ENCODE results near the gene SYNJ1. TPM values are rescaled to one million over a fixed set of nuclear protein-coding genes. Genes with fewer than 3 reads are reported as not detected.
A peak's percentile ranks its signal among the peaks of the same experiment; 100 is the strongest.

SYNJ1 gene
- total RNA-seq, 1 experiment from 2014 or later, result 10.5 TPM

DNA sequence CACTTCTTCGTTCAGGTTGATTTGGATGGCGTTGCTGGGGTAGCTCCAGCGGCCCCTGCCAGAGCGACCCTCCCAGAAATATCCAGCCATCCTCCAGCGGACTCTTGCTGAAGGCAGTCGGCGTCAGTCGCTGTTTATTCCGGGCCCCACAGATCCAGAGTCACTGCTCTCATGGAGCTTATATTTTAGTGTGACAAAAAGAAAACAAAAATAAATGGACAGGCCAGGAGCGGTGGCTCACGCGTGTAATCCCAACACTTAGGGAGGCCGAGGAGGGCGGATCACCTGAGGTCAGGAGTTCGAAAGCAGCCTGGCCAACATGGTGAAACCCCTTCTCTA, 114.8 kb downstream of the SYNJ1 start:
- ChIA-PET CTCF (no interaction called here), POLR2A (interaction anchor here (0.6 kb wide), 1 partner anchor 12 kb away, joined by 4 read pairs; no protein-coding TSS in a partner anchor)
- Histone ChIP-seq H3K36me3 (ENCODE audit: control insufficient read depth, insufficient read depth, low read length) (peaks cover 11% of the 10 kb centered on the region), H3K27ac (ENCODE audit: low read length) (peak overlapping the region; percentile 91), H3K4me3 (ENCODE audit: low read depth in 2 of 2, low read length in 2 of 2) (peak overlapping the region; percentile 92 to 93), H3K9me3 (ENCODE audit: control insufficient read depth, insufficient read depth, low read depth, low read length) (no peaks in the 10 kb centered on the region), H3K27me3 (ENCODE audit: control insufficient read depth, insufficient read depth, low read length) (no peaks in the 10 kb centered on the region), H3K4me1 (ENCODE audit: control insufficient read depth, insufficient read depth, low read length) (no peaks in the 10 kb centered on the region; the same call in none of the 2 replicates)
- no peak for DNase-seq (ENCODE audit: low read depth, low spot score)
- TF ChIP-seq, protein P1, sequence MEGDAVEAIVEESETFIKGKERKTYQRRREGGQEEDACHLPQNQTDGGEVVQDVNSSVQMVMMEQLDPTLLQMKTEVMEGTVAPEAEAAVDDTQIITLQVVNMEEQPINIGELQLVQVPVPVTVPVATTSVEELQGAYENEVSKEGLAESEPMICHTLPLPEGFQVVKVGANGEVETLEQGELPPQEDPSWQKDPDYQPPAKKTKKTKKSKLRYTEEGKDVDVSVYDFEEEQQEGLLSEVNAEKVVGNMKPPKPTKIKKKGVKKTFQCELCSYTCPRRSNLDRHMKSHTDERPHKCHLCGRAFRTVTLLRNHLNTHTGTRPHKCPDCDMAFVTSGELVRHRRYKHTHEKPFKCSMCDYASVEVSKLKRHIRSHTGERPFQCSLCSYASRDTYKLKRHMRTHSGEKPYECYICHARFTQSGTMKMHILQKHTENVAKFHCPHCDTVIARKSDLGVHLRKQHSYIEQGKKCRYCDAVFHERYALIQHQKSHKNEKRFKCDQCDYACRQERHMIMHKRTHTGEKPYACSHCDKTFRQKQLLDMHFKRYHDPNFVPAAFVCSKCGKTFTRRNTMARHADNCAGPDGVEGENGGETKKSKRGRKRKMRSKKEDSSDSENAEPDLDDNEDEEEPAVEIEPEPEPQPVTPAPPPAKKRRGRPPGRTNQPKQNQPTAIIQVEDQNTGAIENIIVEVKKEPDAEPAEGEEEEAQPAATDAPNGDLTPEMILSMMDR (IDR thresholded peaks at IDR 0.05), result no peak
- TF ChIP-seq POLR2AphosphoS5 (IDR thresholded peaks at IDR 0.05; ENCODE audit: low read depth, low read length) (no peak), SIN3A (IDR thresholded peaks at IDR 0.05; ENCODE audit: borderline replicate concordance, insufficient read depth, low read depth, low read length) (no peak), TCF7L2 (IDR thresholded peaks at IDR 0.05; ENCODE audit: low read depth, low read length) (no peak), REST (IDR thresholded peaks at IDR 0.05; ENCODE audit: insufficient read depth in 1 of 2, low read depth in 2 of 2, low read length in 1 of 2) (no peak)
- TSS peak; percentile 89 for BruUV-seq (replicated peaks)
- ATAC-seq, result peak; percentile 52
- intact Hi-C loops (cut with micrococcal nuclease; ENCODE audit: unreplicated experiment), result no loop called here
- in situ Hi-C loops (cut with HindIII; ENCODE audit: low pct_unique_long_range_greater_than_20kb, low sequenced_read_pairs), result no loop called here

DNA sequence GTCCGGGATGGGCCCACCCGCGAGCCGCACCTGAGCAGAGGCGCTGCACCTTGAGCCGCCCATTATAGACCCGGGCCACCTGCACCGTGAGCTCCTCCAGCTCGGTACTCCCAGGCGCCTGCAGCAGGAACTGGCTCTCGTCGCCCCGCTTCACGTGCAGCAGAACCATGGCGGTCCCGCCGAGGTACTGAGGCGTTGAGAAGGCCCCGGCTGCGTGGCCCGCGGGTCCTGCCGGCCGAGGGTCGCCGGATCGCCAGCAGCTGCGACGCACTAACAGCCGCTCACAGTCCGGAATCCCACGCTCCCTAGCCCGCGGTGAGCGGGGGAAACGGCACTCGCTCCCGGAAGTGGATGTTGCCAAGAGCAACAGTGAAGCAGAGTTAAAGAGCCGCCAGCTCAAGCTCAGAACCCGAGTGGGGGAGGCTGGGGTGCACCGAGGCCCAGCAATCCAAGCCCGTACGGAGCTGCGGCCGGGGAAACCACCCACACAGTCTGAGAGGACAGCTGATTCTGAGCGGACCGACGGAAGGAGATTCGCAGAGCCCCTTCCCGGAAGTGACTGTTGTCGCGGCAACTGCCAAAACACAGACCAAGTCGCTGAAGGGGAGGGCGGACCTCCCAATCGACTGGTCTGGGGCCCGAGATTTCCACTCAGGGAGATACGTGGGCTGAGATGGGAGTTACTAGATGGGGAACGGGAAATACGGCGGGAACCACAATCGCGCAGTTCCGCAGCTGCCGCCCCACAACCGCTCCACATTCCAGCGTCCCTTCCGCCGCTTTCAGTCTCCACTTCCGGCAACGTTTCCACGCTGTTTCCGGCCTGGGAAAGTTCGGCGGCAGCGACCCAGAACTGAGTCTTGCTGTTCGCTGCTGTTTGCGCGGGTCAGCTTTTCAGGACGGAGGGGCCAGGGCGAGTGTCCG, 115.5 kb downstream of the SYNJ1 start, which contains the start of gene CFAP298:
CFAP298 (minus strand) TSS at position 303 of the 924 bp plus-strand sequence; CDS start at position 169, 134 bp downstream.
- Histone ChIP-seq H3K36me3 (ENCODE audit: control insufficient read depth, insufficient read depth, low read length) (peaks cover 14% of the 10 kb centered on the region), H3K4me1 (ENCODE audit: control insufficient read depth, insufficient read depth, low read length) (no peaks in the 10 kb centered on the region; the same call in none of the 2 replicates), H3K4me3 (ENCODE audit: low read depth in 2 of 2, low read length in 2 of 2) (peak within 1 kb of the TSS; percentile 92 to 93), H3K27ac (ENCODE audit: low read length) (peak within 1 kb of the TSS; percentile 91), H3K9me3 (ENCODE audit: control insufficient read depth, insufficient read depth, low read depth, low read length) (no peaks in the 10 kb centered on the region), H3K27me3 (ENCODE audit: control insufficient read depth, insufficient read depth, low read length) (no peaks in the 10 kb centered on the region)
- BruUV-seq (replicated peaks), result no TSS peak
- CTCF ChIA-PET, result interaction anchor here (0.6 kb wide), 1 partner anchor 1731 kb away, joined by 3 read pairs; no protein-coding TSS in a partner anchor
- DNase-seq (ENCODE audit: low read depth, low spot score) (peak; percentile 73), ATAC-seq (peak; percentile 96)
- in situ Hi-C loops (cut with HindIII; ENCODE audit: low pct_unique_long_range_greater_than_20kb, low sequenced_read_pairs) (no loop called here), intact Hi-C loops (cut with micrococcal nuclease; ENCODE audit: unreplicated experiment) (no loop called here)
- POLR2A ChIA-PET, result interaction anchor here (0.6 kb wide), 2 partner anchors 11 to 187 kb away, joined by 4 to 17 read pairs; no protein-coding TSS in a partner anchor
- TF ChIP-seq TCF7L2 (IDR thresholded peaks at IDR 0.05; ENCODE audit: low read depth, low read length), result 0 out of 2 replicates have a peak, but pooled peaks have one; percentile 8
- peak; percentile 67; the same call in 1 of the 2 replicates for TF ChIP-seq SIN3A (IDR thresholded peaks at IDR 0.05; ENCODE audit: borderline replicate concordance, insufficient read depth, low read depth, low read length)
- TF ChIP-seq, protein P1 (IDR thresholded peaks at IDR 0.05), result no peak
- no peak; a peak in 1 of 4 replicates for TF ChIP-seq REST (IDR thresholded peaks at IDR 0.05; ENCODE audit: insufficient read depth in 1 of 2, low read depth in 2 of 2, low read length in 1 of 2)
